Neural cell (in vitro differentiated cells): ENCODE results near the gene TMBIM1. TPM values are rescaled to one million over a fixed set of nuclear protein-coding genes. Genes with fewer than 3 reads are reported as not detected.
"Not testable (repeated sequence)": the region's sequence is repeated elsewhere in the genome, so short reads cannot be mapped to it uniquely, and the experiment has no call there.

Experiments used
- H2AFZ ChIP-seq: fragments of 200-600, 300-800 bp; sonication (generic), shearing (Covaris generic); 2 replicates; pipeline ENCODE4 v1.6.0; 2014; ENCODE audit warnings: low read depth, mild to moderate bottlenecking, antibody characterized with exemption, low read length, moderate library complexity
- H3F3A ChIP-seq: fragments of 200-600 bp; shearing (Covaris generic); 2 replicates; pipeline ENCODE4 v1.6.1; 2016; ENCODE audit warnings: mild to moderate bottlenecking, moderate library complexity, mixed read lengths, antibody characterized with exemption, low read length; ENCODE audit not compliant: insufficient read depth, poor library complexity, severe bottlenecking
- H3K27ac ChIP-seq: fragments of 200-600, 300-800 bp; sonication (generic), shearing (Covaris generic); 2 replicates; pipeline ENCODE4 v1.5.1; 2014; ENCODE audit warnings: mild to moderate bottlenecking, low read length, moderate library complexity
- H3K27me3 ChIP-seq: fragments of 300-800, 200-600 bp; sonication (generic), shearing (Covaris generic); 2 replicates; pipeline ENCODE4 v1.6.0; 2014; ENCODE audit warnings: mild to moderate bottlenecking, low read depth, low read length, moderate library complexity; ENCODE audit not compliant: insufficient read depth
- H3K36me3 ChIP-seq: fragments of 300-800, 200-600 bp; sonication (generic), shearing (Covaris generic); 2 replicates; pipeline ENCODE4 v1.5.1; 2014; ENCODE audit warnings: mild to moderate bottlenecking, antibody characterized with exemption, low read length, moderate library complexity; ENCODE audit not compliant: insufficient read depth
- H3K4me2 ChIP-seq: fragments of 300-800, 200-600 bp; sonication (generic), shearing (Covaris generic); 2 replicates; pipeline ENCODE4 v1.6.0; 2014; ENCODE audit warnings: mild to moderate bottlenecking, low read length
- H3K4me3 ChIP-seq: fragments of 300-800, 200-600 bp; sonication (generic), shearing (Covaris generic); 2 replicates; pipeline ENCODE4 v1.5.1; 2014; ENCODE audit warnings: mild to moderate bottlenecking, low read length, moderate library complexity
- H3K79me2 ChIP-seq: fragments of 200-600 bp; shearing (Covaris generic); replicated peaks from 2 replicates; pipeline ENCODE4 v1.6.0; 2014; ENCODE audit warnings: mild to moderate bottlenecking, low read length, moderate library complexity; ENCODE audit not compliant: insufficient read depth
- H3K9ac ChIP-seq: fragments of 300-800, 200-600 bp; sonication (generic), shearing (Covaris generic); 2 replicates; pipeline ENCODE4 v1.6.1; 2016; ENCODE audit warnings: mild to moderate bottlenecking, low read length, mixed read lengths
- H3K9me2 ChIP-seq: fragments of 200-600 bp; shearing (Covaris generic); 2 replicates; pipeline ENCODE4 v1.6.1; 2016; ENCODE audit warnings: mild to moderate bottlenecking, low read length, mixed read lengths; ENCODE audit not compliant: insufficient read depth
- H3K9me3 ChIP-seq: fragments of 200-600, 300-800 bp; sonication (generic), shearing (Covaris generic); 2 replicates; pipeline ENCODE4 v1.6.1; 2016; ENCODE audit warnings: mild to moderate bottlenecking, mixed run types, low read length, moderate library complexity, mixed read lengths
- H4K20me1 ChIP-seq: fragments of 200-600 bp; shearing (Covaris generic); 2 replicates; pipeline ENCODE4 v1.6.1; 2016; ENCODE audit warnings: mild to moderate bottlenecking, mixed run types; ENCODE audit not compliant: insufficient read depth
- CTCF ChIP-seq: fragments of 450-650 bp; IDR thresholded peaks from 2 replicates; pipeline ENCODE4 v1.5.1; 2014; ENCODE audit warnings: antibody characterized with exemption, mild to moderate bottlenecking, moderate library complexity; ENCODE audit not compliant: poor library complexity, severe bottlenecking
- EP300 ChIP-seq: fragments of 450-650 bp; conservative IDR thresholded peaks from 2 replicates; pipeline ENCODE4 v1.6.1; 2014; ENCODE audit warnings: antibody characterized with exemption, mild to moderate bottlenecking, moderate library complexity; ENCODE audit not compliant: poor library complexity, severe bottlenecking
- EZH2 ChIP-seq: fragments of 200-600, 300-800 bp; shearing (Covaris generic), sonication (generic); IDR thresholded peaks from 2 replicates; pipeline ENCODE4 v1.6.1; 2014; ENCODE audit warnings: antibody characterized with exemption, low read length, borderline replicate concordance, mild to moderate bottlenecking; ENCODE audit not compliant: insufficient read depth, poor library complexity, severe bottlenecking
- MXI1 ChIP-seq: fragments of 450-650 bp; conservative IDR thresholded peaks from 2 replicates; pipeline ENCODE4 v1.6.1; 2014; ENCODE audit warnings: antibody characterized with exemption, mild to moderate bottlenecking; ENCODE audit not compliant: poor library complexity, severe bottlenecking
- POLR2AphosphoS5 ChIP-seq: IDR thresholded peaks from 2 replicates; pipeline ENCODE4 v1.6.1; 2012
- RAD21 ChIP-seq: fragments of 450-650 bp; conservative IDR thresholded peaks from 2 replicates; pipeline ENCODE4 v1.6.1; 2014; ENCODE audit warnings: antibody characterized with exemption, mild to moderate bottlenecking, moderate library complexity
- REST ChIP-seq: IDR thresholded peaks from 2 replicates; pipeline ENCODE4 v1.6.1; 2012; ENCODE audit warnings: borderline replicate concordance
- SMC3 ChIP-seq: fragments of 450-650 bp; conservative IDR thresholded peaks from 2 replicates; pipeline ENCODE4 v1.6.1; 2014; ENCODE audit warnings: antibody characterized with exemption, mild to moderate bottlenecking, moderate library complexity; ENCODE audit not compliant: poor library complexity
- TAF1 ChIP-seq: IDR thresholded peaks from 2 replicates; pipeline ENCODE4 v1.6.1; 2012; ENCODE audit warnings: low read depth
- polyA plus RNA-seq: library from polyadenylated mRNA; depleted of rRNA; stranded (reverse); fragments of >200 nt; gene quantifications from 2 replicates; pipeline ENCODE4 v1.2.3, GENCODE V29; 2014

TMBIM1 gene
- polyA plus RNA-seq, 1 donor from 2014 or later = not detected

GRCh38 chr2:218313356-218313755 lies 21.1 kb upstream of the TMBIM1 start:
- H3F3A ChIP-seq = no peaks in the 10 kb centered on the region
- no peaks in the 10 kb centered on the region for H3K79me2 ChIP-seq
- H3K27me3 ChIP-seq = no peaks in the 10 kb centered on the region
- no peaks in the 10 kb centered on the region for H3K9me2 ChIP-seq
- TF ChIP-seq REST (no peak), EP300 (no peak), SMC3 (no peak), TAF1 (no peak), POLR2AphosphoS5 (no peak), MXI1 (no peak), RAD21 (no peak), CTCF (no peak), EZH2 (no peak)
- H3K36me3 ChIP-seq = no peaks in the 10 kb centered on the region
- no peaks in the 10 kb centered on the region for H3K9me3 ChIP-seq
- H2AFZ ChIP-seq = no peak overlapping the region
- no peak overlapping the region for H3K4me2 ChIP-seq
- no peak overlapping the region for H3K27ac ChIP-seq
- H3K4me3 ChIP-seq = no peak overlapping the region
- no peaks in the 10 kb centered on the region for H4K20me1 ChIP-seq
- no peak overlapping the region for H3K9ac ChIP-seq

GRCh38 chr2:218312267-218312756 lies 20.0 kb upstream of the TMBIM1 start:
- no peaks in the 10 kb centered on the region for H3F3A ChIP-seq
- H3K27ac ChIP-seq = no peak overlapping the region
- H3K36me3 ChIP-seq = no peaks in the 10 kb centered on the region
- no peaks in the 10 kb centered on the region for H3K9me2 ChIP-seq
- no peak overlapping the region for H3K9ac ChIP-seq
- H4K20me1 ChIP-seq = no peaks in the 10 kb centered on the region
- H3K4me3 ChIP-seq = no peak overlapping the region
- no peak overlapping the region for H2AFZ ChIP-seq
- no peaks in the 10 kb centered on the region for H3K79me2 ChIP-seq
- no peaks in the 10 kb centered on the region for H3K27me3 ChIP-seq
- H3K9me3 ChIP-seq = no peaks in the 10 kb centered on the region
- TF ChIP-seq EP300 (no peak), POLR2AphosphoS5 (no peak), CTCF (no peak), REST (no peak), MXI1 (no peak), EZH2 (no peak), TAF1 (no peak), RAD21 (no peak)
- H3K4me2 ChIP-seq = no peak overlapping the region

GRCh38 chr2:218311541-218312266 lies 19.4 kb upstream of the TMBIM1 start:
- not testable (repeated sequence) for H3K79me2 ChIP-seq, H3K27me3 ChIP-seq, H3K9me2 ChIP-seq, H4K20me1 ChIP-seq, H3K27ac ChIP-seq, H3F3A ChIP-seq, H2AFZ ChIP-seq, H3K9me3 ChIP-seq, H3K36me3 ChIP-seq, H3K4me2 ChIP-seq, H3K4me3 ChIP-seq, H3K9ac ChIP-seq
